Stimulated activated naive CD8-positive, alpha-beta T cell treated with anti-CD3 and anti-CD28 coated beads, Interleukin-15, Interleukin-2, amounts not matched to agents 100 U/mL and 50 U/mL, for 24 hours (primary cell): ENCODE results near the gene APRT.

Experiments used
- ATAC-seq: fragments of 150-1000 bp; cut with Tn5 transposase; one replicate; pipeline ENCODE4 v1.10.0; 2021
- DNase-seq: peaks from one replicate; pipeline ENCODE4 v3.0.0; 2021

The APRT gene, protein sequence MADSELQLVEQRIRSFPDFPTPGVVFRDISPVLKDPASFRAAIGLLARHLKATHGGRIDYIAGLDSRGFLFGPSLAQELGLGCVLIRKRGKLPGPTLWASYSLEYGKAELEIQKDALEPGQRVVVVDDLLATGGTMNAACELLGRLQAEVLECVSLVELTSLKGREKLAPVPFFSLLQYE

DNA sequence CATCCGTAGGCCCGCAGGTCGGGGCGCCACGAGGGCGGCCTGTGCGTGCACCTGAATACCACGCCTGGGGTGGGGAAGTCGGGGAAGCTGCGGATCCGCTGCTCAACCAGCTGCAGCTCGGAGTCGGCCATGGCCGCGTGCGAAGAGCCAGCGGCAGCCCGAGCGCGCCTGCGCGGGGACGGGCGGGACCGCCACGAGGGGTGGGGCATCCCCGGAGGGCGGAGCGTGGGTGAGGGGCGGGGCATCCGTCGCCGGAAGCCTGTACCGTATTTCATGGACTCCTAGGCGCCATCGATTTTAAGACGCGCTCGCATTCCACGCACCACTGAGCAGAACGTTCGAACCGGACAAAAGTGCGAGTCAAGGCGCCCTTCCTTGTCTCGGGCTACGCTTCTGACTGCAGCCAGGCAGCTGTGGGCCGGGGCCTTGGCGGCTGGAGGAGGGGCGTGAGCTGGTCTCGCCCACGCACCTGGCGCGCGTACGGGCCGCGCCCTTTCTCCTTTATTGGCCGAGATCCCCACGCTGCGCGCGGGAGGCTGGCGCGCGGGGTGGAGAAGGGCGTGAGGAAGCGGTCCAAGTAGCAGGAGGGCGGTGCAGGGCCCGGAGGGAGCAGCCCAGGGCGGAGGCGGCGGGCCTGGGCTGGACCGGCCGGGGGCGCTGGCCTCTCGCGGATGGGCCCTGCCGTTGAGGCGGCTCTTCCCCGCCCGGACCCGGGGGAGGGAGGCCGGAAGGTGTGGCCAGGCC, at the start of gene APRT:
TSS of gene APRT (minus strand) at position 160 of the 744 bp plus-strand sequence. CDS start at position 131, 29 bp downstream.
- ATAC-seq (peak; percentile 70), DNase-seq (peak; percentile 99)

DNA sequence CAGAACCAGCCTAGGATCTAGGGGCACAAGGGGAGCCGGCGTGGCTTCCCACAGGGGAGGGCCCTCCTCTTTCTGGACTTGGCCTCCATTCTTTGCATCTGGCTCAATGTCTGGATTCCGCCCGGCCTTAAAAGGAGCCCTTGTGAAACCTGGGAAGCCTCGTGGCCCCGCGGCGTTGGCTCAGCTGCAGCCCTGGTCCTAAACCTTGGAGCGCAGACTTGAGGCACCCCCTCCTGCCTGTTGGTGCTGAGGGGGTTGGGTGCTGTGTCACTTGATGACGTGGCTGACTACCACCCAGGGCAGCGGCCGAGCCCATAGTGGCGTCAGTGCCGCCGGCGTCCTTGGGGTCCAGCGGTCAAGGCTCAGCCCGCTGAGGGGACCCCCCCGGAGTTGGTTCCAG, 49.6 kb upstream of the APRT start:
- ATAC-seq (no peak), DNase-seq (no peak)

DNA sequence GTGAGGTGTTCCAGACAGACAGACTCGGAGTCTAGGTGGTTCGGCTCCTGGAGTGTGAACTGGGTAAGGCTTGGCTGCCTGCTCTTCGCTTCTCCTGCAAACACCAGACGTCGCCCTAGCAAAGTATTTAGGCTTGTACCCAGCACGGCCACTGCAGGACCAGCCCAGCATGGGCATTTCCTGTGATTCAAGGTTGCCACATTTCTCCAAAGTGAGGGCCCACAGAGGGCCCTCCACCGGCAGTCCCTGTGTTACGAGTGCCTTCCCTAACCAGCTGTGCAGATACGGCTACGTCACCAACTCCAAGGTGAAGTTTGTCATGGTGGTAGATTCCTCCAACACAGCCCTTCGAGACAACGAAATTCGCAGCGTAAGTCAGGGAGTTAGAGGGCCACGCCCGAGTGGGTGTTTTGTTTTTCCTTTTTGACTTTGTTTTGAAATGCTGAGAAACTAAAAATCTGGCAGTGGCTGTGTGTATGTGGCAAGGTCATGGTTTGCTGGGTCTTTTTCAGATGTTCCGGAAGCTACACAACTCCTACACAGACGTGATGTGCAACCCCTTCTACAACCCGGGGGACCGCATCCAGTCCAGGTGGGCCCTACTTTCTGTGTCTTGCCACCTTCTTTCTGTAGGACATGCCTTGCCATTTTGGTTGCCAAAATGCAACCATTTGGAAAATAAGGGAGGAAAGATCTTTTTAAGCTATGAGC, 47.8 kb upstream of the APRT start:
- ATAC-seq: no peak
- no peak for DNase-seq

DNA sequence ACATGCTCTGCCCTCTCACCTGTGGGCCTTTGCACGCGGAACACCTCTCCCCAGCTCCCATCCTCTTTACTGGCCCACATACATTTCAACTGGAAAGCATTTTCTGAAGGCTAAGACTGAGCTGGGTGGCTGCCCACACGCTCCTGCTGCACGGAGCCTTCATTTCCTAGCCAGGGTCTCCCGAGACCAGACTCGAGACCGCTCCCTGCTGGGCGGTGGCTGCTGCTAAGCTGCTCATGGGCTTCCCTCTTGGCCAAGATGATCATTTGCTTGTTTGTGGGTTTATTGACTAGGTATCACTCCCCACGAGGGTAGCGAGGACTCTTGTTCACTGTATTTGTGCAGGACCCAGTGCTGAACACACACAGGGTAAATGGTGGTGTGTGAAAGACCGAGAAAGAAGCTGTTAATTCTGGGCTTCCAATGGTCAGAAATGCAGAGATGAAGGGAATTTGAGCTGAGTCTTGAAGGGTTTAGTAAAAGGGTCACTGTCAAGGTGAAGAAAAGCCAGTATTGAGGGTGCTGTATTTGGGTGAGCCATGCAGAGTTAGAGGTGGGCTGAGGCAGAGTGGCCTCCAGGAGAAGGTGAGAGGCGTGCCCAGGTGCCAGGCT, 46.1 kb upstream of the APRT start:
- ATAC-seq (peak; percentile 63), DNase-seq (peak; percentile 81)

DNA sequence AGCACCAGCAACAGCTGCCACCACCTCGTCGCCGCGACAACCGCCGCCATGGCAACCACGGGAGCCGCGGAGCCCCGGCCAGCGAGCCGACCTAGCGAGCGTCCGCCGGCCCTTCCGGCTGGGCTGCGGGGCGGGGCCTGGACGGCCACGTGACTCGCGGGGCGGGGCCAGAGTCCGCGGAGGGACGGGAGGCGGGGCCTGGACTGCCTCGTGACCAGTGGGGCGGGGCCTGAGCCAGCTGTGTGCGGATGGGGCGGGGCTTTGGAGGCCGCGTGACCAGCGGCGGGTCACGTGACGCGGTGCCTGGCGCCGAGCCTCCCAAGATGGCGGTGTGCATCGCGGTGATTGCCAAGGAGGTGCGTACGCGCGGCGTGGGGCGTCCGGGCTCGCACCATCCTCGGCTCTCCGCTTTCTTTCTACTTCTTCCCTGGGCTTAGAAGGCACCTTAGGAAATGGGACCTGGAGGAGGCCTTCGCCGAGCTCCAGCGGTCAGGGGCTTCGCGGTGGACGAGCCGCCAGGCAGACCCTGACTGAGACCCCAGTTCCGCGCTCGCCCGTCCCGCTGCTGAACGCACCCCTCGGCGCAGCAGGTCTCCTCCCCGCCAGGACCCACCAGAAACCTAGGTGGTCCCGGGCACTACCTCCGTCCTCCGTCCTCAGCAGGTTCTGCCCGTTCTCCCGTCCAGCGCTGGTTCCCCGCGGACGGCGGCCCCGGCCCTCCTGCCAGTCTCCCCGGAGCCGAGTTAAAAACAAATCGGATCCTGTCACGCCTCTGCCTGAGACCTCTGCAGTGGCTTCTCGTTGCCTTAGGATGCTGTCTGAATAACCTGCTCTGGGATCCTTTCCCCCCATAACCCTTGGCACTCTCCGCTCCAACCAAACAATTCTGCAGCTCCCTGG, 45.4 kb upstream of the APRT start, which contains the start of the genes GALNS and TRAPPC2L:
TSS of gene GALNS (minus strand) at position 120 of the 900 bp plus-strand sequence. CDS start at position 50, 70 bp downstream.
TSS of gene TRAPPC2L (plus strand) at position 300 of the 900 bp plus-strand sequence. CDS start at position 324, 24 bp downstream.
- peak; percentile 100 for DNase-seq
- peak; percentile 86 for ATAC-seq

DNA sequence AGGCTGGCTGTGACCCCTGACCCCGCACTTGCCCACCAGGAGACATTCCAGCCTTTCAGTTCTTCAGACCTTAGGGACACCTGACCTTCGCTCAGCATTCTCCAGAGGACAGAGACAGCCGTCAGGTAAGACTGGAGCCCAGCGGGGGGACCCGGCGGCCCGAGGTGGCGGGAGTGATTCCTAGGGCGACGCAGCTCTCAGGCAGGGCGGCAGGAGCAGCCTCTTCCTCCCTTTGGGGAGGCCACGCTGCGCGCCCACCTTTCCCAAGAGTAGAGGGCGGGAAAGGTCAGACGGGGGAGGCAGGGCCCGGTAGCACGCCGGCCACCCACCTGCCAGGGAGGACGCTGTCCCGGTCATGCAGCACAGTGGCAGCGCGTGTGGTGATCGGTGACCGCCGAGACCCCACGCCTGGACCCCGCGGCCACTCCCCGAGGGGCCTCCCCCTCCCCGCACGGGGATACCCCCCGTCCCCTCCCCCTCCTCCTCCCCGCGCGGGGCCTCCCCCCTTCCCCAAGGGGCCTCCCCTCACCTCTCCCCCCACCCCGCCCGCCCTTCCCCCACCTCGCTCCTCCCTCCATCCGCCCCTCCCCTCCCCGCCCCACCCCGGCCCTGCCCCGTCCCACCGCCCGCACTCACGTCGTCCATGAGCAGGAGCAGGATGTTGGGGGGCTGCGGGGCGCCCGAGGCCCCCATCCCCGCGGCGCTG, 44.5 kb upstream of the APRT start:
- peak; percentile 23 for DNase-seq
- ATAC-seq: peak; percentile 24

DNA sequence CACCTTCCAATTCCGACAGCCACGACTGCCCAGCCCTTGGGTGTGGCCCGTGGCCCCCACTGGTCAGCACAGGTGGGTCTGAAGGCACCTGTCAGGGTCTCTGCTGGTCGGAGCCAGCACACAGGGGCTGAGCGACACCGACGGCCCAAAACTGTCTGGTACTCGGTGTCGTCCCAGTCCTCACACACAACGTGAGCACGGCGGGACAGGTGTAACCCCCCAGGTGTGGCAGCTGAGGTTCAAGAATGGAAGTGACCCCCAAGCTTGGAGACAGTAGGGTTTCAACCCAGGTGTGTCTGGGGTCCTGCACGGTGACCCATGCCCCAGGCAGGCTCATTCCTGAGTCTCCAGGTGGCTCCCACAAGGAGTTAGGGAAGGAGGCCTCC, 44.0 kb upstream of the APRT start:
- ATAC-seq (no peak), DNase-seq (no peak)

DNA sequence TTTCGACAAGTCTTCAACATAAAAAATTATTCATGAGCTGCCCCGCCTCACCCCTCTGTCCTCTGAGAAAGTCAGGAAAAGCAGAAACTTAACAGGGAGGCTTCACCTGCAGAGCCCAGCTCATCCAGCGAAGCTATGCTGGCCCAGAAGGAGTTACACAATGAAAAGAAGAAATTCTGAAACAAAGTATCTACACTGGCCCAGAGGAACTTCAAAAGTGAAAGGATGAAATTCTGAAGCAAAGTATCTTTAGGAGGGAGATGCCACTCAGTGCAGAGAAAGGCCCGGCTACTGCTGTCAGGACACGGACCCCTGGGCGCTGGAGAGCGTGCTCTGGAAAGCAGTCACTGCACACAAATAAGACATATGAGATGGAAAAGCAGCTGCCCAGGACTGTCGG, 43.4 kb upstream of the APRT start:
- DNase-seq (no peak), ATAC-seq (no peak)

DNA sequence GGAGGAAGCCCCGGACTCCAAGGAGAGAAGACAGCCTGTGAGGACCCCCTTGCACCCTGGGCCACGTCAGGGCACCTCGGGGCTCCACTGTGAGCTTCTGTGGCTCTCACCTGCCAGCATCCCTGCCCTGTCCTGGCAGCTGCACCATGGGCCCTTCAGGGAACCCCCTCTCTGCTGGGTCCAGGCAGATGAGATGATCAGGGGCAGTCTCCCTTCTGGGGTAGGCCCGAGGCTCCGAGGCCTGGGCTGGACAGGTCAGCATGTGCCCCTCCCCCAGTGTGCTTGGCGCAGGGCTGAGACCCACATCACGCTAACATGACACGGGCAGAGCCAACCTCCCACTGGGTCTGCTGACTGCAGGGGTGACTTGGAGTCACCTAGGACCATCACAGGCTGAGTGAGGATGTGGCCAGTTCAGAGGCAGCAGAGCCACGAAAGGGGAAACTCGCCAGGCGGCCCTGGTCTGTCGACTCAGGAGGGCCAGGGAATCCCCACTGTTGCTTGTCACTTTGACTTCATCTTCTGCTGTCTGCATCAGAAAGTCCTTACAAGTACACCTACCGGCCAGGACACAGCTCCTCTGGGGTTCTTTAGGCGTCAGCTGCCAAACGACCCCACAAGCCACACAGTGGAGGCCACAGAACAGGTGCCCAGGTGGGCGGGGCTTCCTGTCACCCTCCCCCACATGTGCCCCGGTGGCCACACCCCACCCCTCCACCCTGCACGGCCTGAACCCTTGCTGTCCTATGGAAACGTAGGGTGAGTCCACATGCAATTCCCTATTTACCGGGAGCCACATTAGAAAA, 42.8 kb upstream of the APRT start:
- peak; percentile 35 for DNase-seq
- no peak for ATAC-seq

DNA sequence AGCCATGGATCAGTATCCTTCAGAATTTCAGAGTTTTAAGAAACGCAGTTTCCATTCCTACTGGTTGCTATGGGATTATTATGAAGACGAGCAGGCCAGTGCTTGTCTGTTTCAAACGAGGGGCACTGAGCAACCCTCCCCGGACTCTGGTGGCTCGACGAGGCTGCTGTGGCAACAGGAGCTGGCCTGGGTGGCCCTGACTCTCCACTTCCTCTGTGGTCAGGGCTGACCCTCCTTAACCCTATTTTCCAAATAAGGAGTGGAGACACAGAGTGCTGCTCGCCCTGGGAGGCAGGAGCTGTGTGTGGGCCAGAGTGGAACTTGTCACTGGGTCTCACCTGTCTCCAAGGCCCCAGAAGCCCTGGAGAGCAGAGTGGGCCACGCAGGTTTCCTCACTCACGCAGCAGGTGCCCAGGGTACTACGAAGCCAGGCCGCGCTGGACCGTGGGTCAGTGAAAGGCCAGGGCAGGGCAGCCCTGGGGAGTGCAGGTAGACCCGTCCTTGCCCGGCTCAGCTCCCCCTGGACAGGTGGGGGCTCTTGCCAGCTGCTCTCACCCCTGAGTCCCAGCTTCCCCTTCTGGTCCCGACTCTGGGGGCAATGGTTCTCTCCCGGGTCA, 41.7 kb upstream of the APRT start:
- DNase-seq (no peak), ATAC-seq (no peak)

DNA sequence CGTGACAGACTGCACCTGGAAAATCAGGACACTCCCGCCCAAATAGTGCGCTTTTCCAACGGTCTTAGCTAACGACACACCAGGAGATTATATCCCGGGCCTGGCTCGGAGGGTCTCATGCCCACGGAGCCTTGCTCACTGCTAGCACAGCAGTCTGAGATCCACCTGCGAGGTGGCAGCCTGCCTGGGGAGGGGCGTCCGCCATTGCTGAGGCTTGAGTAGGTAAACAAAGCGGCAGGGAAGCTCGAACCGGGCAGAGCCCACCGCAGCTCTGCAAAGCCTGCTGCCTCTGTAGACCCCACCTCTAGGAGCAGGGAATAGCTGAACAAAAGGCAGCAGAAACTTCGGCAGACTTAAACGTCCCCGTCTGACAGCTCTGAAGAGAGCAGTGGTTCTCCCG, 39.9 kb upstream of the APRT start:
- ATAC-seq: no peak
- DNase-seq: no peak

DNA sequence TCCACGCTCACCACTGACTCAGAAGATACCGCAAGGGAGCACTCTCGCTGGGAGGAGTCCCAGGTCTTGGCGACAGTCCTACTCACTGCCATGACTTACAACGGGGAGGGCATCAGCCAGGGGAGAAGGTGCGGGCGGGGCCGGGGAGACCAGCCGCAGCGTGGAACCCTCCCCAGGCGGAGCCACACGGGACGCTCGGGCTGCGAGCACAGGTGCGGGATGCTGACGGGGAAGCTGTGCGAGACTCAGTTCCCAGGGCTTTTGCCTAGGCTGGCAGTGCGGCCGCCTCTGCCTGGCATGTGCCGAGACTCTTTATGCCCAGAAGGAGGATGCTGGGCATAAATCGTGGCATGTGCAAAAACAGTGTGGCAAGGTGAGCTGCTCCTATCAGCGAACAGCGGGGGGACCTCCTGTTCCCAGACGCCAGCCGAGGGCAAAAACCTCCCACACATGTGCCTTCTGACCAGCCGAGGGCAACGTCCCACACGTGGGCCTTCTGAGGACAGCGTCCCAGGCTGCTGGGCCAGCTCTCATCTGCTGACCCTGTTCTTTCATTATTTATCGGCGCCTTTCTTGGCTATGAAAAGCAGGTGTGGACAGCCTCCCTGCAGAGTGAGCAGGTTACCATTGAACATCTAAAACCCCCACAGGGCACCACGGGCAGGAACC, 38.9 kb upstream of the APRT start:
- no peak for DNase-seq
- no peak for ATAC-seq

DNA sequence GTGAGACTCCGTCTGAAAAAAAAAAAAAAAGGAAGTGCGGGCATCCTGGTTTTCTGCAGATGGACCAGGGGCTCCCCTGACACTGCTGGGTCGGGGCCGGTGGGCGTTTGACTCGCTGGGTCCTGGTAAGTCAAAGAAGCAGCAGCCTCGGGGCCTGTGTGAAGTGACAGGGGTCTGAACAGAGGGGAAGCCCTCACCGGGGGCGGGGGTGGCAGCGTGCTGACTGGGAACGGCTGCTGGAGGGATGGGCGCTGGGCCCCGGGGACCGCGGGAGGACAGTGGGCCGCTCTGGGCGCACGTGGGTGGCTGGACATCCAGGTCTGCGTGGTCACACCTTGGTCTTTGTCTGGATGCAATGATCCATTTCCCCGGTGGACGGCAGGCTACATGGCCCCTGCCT, 36.8 kb upstream of the APRT start:
- ATAC-seq: no peak
- DNase-seq: no peak

DNA sequence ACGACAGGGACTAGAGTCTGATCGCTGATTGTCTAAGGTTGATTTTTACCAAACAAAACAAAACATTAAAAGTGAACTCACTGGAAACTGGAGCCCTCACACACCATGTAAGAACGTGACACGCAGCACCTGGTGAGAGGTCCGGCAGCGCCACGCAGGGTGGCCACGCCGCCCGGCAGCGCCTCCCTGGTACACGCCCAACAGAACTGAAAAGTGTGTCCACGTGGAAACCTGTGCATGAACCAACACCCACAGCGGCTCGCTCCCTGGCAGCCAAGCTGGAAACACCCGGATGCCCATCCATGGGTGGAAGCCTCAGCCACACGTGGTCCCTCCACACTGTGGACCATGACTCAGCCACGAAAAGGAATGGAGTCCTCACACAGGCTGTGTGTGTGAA, 35.9 kb upstream of the APRT start:
- DNase-seq: no peak
- ATAC-seq: no peak

DNA sequence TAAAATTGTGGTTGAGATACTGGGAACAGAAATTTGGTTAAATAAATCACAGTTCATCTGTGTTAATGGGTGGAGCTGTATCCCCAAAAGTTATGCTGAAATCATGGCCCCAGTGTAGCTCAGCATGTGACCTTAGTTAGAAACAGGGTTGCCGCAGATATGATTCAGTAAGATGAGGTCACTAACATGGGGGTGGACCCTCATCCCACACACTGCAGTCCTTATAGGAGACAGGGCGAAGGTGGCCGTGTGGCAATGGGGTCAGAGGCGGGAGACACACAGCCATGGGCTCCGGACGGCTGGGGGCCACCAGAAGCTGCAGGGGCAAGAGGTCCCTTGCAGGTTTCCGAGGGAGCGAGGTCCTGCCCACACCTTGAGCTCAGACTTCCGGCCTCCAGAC, 34.4 kb upstream of the APRT start:
- DNase-seq (no peak), ATAC-seq (no peak)

DNA sequence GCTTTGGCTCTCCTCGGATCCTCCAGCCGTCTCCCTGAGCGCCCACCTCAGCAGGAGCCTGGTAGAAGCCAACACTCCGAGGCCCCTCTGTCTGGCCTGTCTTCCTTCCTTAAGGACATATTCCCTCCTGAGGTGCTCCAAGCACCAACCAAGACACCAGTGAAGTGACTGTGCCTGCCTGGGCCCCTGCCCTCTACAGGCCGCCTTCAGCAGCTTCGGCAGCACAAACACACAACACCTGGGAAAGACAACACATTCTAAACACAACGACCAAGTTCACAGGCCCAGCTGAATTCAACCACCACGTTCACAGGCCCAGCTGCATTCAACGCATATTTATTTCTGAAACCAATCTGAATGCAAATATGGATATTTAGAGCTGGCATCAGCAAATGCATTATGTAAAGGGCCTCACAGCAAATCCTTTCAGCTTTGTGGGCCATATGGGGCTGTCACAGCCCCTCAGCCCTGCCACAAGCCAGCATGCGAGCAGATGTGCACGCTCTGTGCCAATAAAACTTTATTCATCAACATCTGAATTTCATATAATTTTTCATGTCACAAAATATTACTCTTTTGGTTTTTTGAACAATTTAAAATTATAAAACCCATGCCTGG, 32.8 kb upstream of the APRT start:
- no peak for ATAC-seq
- no peak for DNase-seq

DNA sequence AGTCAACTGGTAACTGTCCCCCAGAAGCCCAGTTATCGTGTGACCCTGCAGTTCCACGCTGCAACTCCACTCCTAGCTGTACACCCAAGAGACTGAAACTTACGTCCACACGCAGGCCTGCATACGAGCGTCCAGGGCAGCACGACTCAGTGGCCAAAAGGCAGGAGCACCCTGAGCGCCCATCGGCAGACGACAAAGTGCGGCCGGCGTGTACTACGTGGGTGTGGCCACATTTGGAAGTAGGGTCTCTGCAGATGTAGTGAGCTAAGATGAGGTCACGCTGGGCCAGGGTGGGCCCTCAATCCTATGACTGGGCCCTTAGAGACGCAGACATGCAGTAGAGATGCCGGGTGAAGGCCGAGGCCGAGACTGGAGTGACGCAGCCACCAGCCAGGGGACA, 31.5 kb upstream of the APRT start:
- DNase-seq: no peak
- ATAC-seq: no peak

DNA sequence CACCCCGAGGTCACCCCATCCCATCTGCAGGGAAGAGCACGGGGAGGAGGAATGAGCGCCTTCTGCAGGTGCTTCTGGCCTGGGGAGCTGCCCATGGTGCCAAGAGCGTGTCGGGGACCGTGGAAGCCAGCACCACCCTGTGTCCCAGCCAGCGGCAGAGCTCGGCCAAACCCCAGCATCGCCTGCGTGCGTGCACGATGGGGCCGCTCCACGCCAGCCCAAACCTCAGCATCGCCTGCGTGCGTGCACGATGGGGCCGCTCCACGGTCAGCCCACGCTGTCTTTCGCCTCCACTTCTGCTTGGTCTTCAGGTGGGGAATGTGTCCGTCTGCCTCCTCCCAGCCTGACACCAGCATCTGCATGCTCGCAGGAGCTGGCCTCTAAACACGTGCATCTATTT, 31.1 kb upstream of the APRT start:
- no peak for ATAC-seq

DNA sequence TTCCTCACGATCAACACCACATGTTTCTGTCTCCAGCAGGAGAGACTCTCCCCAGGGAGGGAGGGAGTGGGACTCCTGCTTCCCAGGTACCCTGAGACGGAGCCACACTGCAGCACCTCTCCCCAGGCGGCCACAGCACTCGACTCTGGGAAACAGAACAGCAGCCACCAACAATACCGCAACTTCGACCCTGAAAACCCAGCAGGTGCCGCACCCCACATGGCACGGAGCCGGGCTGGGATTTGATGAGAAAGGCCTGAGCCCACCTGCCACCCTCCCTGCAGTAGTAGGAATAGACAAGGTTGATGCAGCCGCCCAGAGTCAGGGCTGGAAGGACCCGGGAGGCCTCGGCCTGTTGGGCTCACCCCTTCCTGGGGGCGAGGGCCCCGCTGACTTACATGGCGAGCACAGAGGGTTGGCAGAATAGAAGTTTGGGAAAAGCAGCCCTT, 30.6 kb upstream of the APRT start:
- ATAC-seq (no peak), DNase-seq (no peak)

More for the DNA sequence above, 31.1 kb upstream of the APRT start:
- no peak for DNase-seq
